T-helper 1 cell treated with Interleukin-12 subunit alpha and Interleukin-12 subunit beta and Interleukin-4 antibody, amounts not matched to agents 30 ng/mL and 1 ng/mL, for 36 hours (primary cell): Measurements from ENCODE around the gene USF1. TPM values are rescaled to one million over a fixed set of nuclear protein-coding genes. Genes with fewer than 3 reads are reported as not detected.
"Not testable (repeated sequence)": the region's sequence is repeated elsewhere in the genome, so short reads cannot be mapped to it uniquely, and the experiment has no call there.

Source experiments
- intact Hi-C: fragments of 100-400 bp; cut with micrococcal nuclease; formaldehyde crosslinking; loops from one replicate; pipeline ENCODE4 v1.15.1; 2024
- total RNA-seq: library from RNA; stranded (reverse); gene quantifications from 2 replicates; pipeline ENCODE4 v1.2.3, GENCODE V29; 2022

Gene USF1
- total RNA-seq, 1 donor from 2014 or later, result 86.9 TPM

- intact Hi-C loops, result loop anchor here (1.0 to 2.0 kb wide), 5 partner anchors 7 to 48 kb away; partner anchors contain the start of gene USF1
Observed at GRCh38 chr1:161020509-161021164, 25.1 kb downstream of the USF1 start, which contains the start of gene F11R. Gene F11R (minus strand): TSS chr1:161021152. CDS start chr1:161021073, 79 bp downstream.

GRCh38 chr1:161019751-161020495 lies 25.9 kb downstream of the USF1 start:
- intact Hi-C loops, result loop anchor here (2.0 kb wide), 1 partner anchor 23 kb away; no protein-coding TSS in a partner anchor

- intact Hi-C loops, result not testable (repeated sequence)
Observed at GRCh38 chr1:161019111-161019660, 26.6 kb downstream of the USF1 start.

- intact Hi-C loops, result no loop called here
Observed at GRCh38 chr1:161018631-161018930, 27.2 kb downstream of the USF1 start.

GRCh38 chr1:161017756-161018630 lies 27.8 kb downstream of the USF1 start:
- intact Hi-C loops, result no loop called here

GRCh38 chr1:161017181-161017580 lies 28.6 kb downstream of the USF1 start:
- intact Hi-C loops, result not testable (repeated sequence)

GRCh38 chr1:161016683-161017082 lies 29.1 kb downstream of the USF1 start:
- intact Hi-C loops, result not testable (repeated sequence)

- intact Hi-C loops, result loop anchor here (1.0 kb wide), 1 partner anchor 8 kb away; the partner anchor contains the start of gene F11R
Observed at GRCh38 chr1:161013488-161014230, 32.1 kb downstream of the USF1 start.

- intact Hi-C loops, result loop anchor here (1.0 kb wide), 1 partner anchor 8 kb away; the partner anchor contains the start of gene F11R
Observed at GRCh38 chr1:161013131-161013487, 32.7 kb downstream of the USF1 start.

- intact Hi-C loops, result no loop called here
Observed at GRCh38 chr1:161012420-161012819, 33.4 kb downstream of the USF1 start.

GRCh38 chr1:161009602-161010211 lies 36.1 kb downstream of the USF1 start:
- intact Hi-C loops, result no loop called here

GRCh38 chr1:161008869-161009510 lies 36.8 kb downstream of the USF1 start:
- intact Hi-C loops, result no loop called here

GRCh38 chr1:161007369-161007768 lies 38.4 kb downstream of the USF1 start:
- intact Hi-C loops, result no loop called here

- intact Hi-C loops, result no loop called here
Observed at GRCh38 chr1:161006563-161006962, 39.2 kb downstream of the USF1 start.

GRCh38 chr1:161001525-161001924 lies 44.3 kb downstream of the USF1 start:
- intact Hi-C loops, result no loop called here

- intact Hi-C loops, result no loop called here
Observed at GRCh38 chr1:161000736-161001480, 44.9 kb downstream of the USF1 start.

GRCh38 chr1:160999376-160999775 lies 46.4 kb downstream of the USF1 start:
- intact Hi-C loops, result no loop called here

GRCh38 chr1:160997323-160998038 lies 48.3 kb downstream of the USF1 start:
- intact Hi-C loops, result loop anchor here (1.0 to 2.0 kb wide), 4 partner anchors 23 to 142 kb away; partner anchors contain the start of genes ARHGAP30 and F11R
